Tibial artery (tissue), 4 donors: Measurements from ENCODE around the gene KCNE1.

ENCODE experiments used
- DNase-seq, 2 donors: peaks; one replicate each; pipeline ENCODE4 v3.0.0-alpha.2; 2019
- H3K27ac ChIP-seq, 2 donors: fragments of 200-600 bp; sonication (generic) in 1 of 2; 1 replicate in 1 of 2; 2 replicates in 1 of 2; pipeline ENCODE4 v1.5.1; 2018 to 2019; ENCODE audit warnings: mild to moderate bottlenecking in 1 of 2
- H3K27me3 ChIP-seq, 2 donors: fragments of 200-600 bp; sonication (generic) in 1 of 2; one replicate each; pipeline versions ENCODE4 v1.5.1 to v1.6.0; 2016 to 2019
- H3K36me3 ChIP-seq, 3 donors: fragments of 200-600 bp; sonication (generic) in 2 of 3; one replicate each; pipeline ENCODE4 v1.5.1; 2016 to 2019; ENCODE audit warnings: mild to moderate bottlenecking in 2 of 3
- H3K4me1 ChIP-seq, 4 donors: fragments of 200-600 bp; sonication (generic) in 2 of 4; 1 replicate in 3 of 4; 2 replicates in 1 of 4; pipeline ENCODE4 v1.5.1; 2016 to 2019
- H3K4me3 ChIP-seq, 2 donors: fragments of 200-600 bp; sonication (generic) in 1 of 2; 1 replicate in 1 of 2; 2 replicates in 1 of 2; pipeline ENCODE4 v1.5.1; 2018 to 2019; ENCODE audit warnings: mild to moderate bottlenecking in 2 of 2
- H3K9me3 ChIP-seq, 3 donors: fragments of 200-600 bp; sonication (generic) in 1 of 3; one replicate each; pipeline ENCODE4 v1.5.1; 2016 to 2019
- intact Hi-C: fragments of 100-400 bp; cut with DNase I; formaldehyde crosslinking; loops from one replicate; pipeline ENCODE4 v1.15.0; 2023; ENCODE audit warnings: low total_unique reads
- TF ChIP-seq, protein P1 (sequence below), 2 experiments: fragments of 200-600 bp in 1 of 2; fragments of 450-650 bp in 1 of 2; IDR thresholded peaks; one replicate each; pipeline ENCODE4 v1.5.1; 2017 to 2019; ENCODE audit warnings: antibody characterized with exemption in 2 of 2, mild to moderate bottlenecking in 1 of 2, moderate library complexity in 1 of 2

The KCNE1 gene

DNA sequence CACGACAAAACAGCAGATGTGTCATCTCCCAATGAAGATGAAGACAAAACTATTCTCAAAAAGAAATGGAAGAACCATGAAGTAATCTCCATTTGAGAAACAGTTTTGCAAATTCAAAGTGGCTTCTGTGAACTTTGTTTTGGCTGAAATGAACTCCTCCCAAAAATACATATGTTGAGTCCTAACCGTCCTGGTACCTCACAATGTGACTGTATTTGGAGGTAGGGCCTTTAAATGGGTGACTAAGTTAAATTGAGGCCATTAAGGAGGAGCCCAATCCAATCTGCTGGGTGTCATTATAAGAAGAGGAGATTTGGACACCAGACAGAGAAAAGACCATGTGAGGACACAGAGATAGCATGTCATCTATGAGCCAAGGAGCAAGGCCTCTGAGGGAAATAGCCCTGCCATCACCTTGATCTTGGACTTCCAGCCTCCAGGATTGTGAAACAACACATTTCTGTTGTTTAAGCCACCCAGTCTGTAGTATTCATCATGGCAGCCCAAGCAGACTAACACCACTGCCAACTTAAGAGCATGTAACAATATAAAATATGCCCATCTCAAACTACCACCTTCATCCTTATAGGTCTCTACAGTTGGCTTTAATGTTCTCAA lies 38.3 kb upstream of the KCNE1 start:
- H3K36me3 ChIP-seq = no peaks in the 10 kb centered on the region
- H3K27me3 ChIP-seq = no peaks in the 10 kb centered on the region
- no peaks in the 10 kb centered on the region for H3K9me3 ChIP-seq
- H3K4me1 ChIP-seq = peaks cover 0 to 44% (median 22%) of the 10 kb centered on the region in 4 donors
- intact Hi-C loops = no loop called here
- DNase-seq = no peak
- H3K27ac ChIP-seq = no peak overlapping the region
- TF ChIP-seq, protein P1, sequence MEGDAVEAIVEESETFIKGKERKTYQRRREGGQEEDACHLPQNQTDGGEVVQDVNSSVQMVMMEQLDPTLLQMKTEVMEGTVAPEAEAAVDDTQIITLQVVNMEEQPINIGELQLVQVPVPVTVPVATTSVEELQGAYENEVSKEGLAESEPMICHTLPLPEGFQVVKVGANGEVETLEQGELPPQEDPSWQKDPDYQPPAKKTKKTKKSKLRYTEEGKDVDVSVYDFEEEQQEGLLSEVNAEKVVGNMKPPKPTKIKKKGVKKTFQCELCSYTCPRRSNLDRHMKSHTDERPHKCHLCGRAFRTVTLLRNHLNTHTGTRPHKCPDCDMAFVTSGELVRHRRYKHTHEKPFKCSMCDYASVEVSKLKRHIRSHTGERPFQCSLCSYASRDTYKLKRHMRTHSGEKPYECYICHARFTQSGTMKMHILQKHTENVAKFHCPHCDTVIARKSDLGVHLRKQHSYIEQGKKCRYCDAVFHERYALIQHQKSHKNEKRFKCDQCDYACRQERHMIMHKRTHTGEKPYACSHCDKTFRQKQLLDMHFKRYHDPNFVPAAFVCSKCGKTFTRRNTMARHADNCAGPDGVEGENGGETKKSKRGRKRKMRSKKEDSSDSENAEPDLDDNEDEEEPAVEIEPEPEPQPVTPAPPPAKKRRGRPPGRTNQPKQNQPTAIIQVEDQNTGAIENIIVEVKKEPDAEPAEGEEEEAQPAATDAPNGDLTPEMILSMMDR (IDR thresholded peaks at IDR 0.05) = no peak
- no peak overlapping the region for H3K4me3 ChIP-seq

DNA sequence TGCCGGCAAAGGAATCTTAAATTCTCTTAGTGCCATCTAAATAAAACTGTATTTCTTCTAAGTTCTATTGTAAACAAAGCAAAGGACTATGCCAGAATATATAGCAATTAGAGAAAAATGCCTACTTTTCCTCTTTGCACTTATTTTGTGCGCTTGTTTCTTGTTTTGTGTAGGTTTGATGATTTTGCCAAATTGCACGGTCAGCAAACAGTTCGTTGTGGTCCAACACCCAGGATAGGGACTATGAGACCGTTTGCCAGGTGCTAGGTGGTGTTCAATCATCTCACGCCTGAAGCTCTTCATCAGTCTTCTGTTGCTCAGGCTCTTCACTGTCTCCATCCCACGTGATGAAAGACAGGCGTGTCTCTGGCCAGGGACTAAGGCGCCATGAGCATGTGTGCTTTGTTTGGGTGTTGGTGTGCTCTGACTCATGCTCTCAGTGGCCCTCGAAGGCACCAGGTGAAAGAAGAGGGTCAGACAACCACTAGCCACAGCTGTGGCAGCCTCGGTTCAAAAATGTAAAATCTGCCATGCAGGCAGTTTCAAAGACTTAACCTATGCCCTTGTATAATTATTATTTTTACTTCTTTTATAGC lies 36.9 kb upstream of the KCNE1 start:
- no peaks in the 10 kb centered on the region for H3K27me3 ChIP-seq
- intact Hi-C loops = no loop called here
- peaks cover 4 to 55% (median 31%) of the 10 kb centered on the region in 4 donors for H3K4me1 ChIP-seq
- no peaks in the 10 kb centered on the region for H3K36me3 ChIP-seq
- TF ChIP-seq, protein P1 (IDR thresholded peaks at IDR 0.05) = no peak
- H3K4me3 ChIP-seq = no peak overlapping the region
- H3K9me3 ChIP-seq = no peaks in the 10 kb centered on the region
- no peak for DNase-seq
- no peak overlapping the region for H3K27ac ChIP-seq

- DNase-seq = no peak
- Histone ChIP-seq H3K4me1 (peaks cover 4 to 31% (median 19%) of the 10 kb centered on the region in 4 donors), H3K27me3 (no peaks in the 10 kb centered on the region), H3K9me3 (no peaks in the 10 kb centered on the region), H3K36me3 (no peaks in the 10 kb centered on the region), H3K4me3 (no peak overlapping the region), H3K27ac (no peak overlapping the region)
- TF ChIP-seq, protein P1 (IDR thresholded peaks at IDR 0.05) = no peak
- intact Hi-C loops = no loop called here
Observed at GRCh38 chr21:34546542-34546941, 34.5 kb upstream of the KCNE1 start.

- TF ChIP-seq, protein P1 (IDR thresholded peaks at IDR 0.05) = no peak
- H3K4me3 ChIP-seq = peak overlapping the region in 1 of 2 donors; percentile 19
- no peaks in the 10 kb centered on the region for H3K27me3 ChIP-seq
- DNase-seq = no peak
- H3K9me3 ChIP-seq = no peaks in the 10 kb centered on the region
- H3K36me3 ChIP-seq = no peaks in the 10 kb centered on the region
- intact Hi-C loops = no loop called here
- H3K4me1 ChIP-seq = peaks cover 4 to 21% (median 14%) of the 10 kb centered on the region in 4 donors
- H3K27ac ChIP-seq = peak overlapping the region; percentile 48 to 60
Observed at GRCh38 chr21:34545079-34545884, 33.3 kb upstream of the KCNE1 start.

- H3K4me1 ChIP-seq = peaks cover 4 to 21% (median 14%) of the 10 kb centered on the region in 4 donors
- TF ChIP-seq, protein P1 (IDR thresholded peaks at IDR 0.05) = peak; percentile 33 to 49
- peak in 1 of 2 donors; percentile 64 for DNase-seq
Observed at GRCh38 chr21:34544032-34544496, 32.1 kb upstream of the KCNE1 start.

More at GRCh38 chr21:34544032-34544496, 32.1 kb upstream of the KCNE1 start:
- no peaks in the 10 kb centered on the region for H3K9me3 ChIP-seq
- H3K36me3 ChIP-seq = no peaks in the 10 kb centered on the region
- no peaks in the 10 kb centered on the region for H3K27me3 ChIP-seq
- intact Hi-C loops = no loop called here
- peak overlapping the region in 1 of 2 donors; percentile 48 for H3K27ac ChIP-seq
- no peak overlapping the region for H3K4me3 ChIP-seq
